ENCODE measurements around the gene MOV10L1.

The MOV10L1 gene

GRCh38 chr22:50138988-50139387, 49.2 kb downstream of the MOV10L1 start:
- TF ChIP-seq, protein P1, sequence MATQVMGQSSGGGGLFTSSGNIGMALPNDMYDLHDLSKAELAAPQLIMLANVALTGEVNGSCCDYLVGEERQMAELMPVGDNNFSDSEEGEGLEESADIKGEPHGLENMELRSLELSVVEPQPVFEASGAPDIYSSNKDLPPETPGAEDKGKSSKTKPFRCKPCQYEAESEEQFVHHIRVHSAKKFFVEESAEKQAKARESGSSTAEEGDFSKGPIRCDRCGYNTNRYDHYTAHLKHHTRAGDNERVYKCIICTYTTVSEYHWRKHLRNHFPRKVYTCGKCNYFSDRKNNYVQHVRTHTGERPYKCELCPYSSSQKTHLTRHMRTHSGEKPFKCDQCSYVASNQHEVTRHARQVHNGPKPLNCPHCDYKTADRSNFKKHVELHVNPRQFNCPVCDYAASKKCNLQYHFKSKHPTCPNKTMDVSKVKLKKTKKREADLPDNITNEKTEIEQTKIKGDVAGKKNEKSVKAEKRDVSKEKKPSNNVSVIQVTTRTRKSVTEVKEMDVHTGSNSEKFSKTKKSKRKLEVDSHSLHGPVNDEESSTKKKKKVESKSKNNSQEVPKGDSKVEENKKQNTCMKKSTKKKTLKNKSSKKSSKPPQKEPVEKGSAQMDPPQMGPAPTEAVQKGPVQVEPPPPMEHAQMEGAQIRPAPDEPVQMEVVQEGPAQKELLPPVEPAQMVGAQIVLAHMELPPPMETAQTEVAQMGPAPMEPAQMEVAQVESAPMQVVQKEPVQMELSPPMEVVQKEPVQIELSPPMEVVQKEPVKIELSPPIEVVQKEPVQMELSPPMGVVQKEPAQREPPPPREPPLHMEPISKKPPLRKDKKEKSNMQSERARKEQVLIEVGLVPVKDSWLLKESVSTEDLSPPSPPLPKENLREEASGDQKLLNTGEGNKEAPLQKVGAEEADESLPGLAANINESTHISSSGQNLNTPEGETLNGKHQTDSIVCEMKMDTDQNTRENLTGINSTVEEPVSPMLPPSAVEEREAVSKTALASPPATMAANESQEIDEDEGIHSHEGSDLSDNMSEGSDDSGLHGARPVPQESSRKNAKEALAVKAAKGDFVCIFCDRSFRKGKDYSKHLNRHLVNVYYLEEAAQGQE (IDR thresholded peaks at IDR 0.05; ENCODE audit: low read depth), result no peak
- TF ChIP-seq NFIC (IDR thresholded peaks at IDR 0.05) (no peak), EGR1 (IDR thresholded peaks at IDR 0.05) (no peak), FOXM1 (IDR thresholded peaks at IDR 0.05; ENCODE audit: borderline replicate concordance, low read depth) (no peak), TEAD4 (IDR thresholded peaks at IDR 0.05) (no peak), TAF1 (IDR thresholded peaks at IDR 0.05; ENCODE audit: low read depth) (no peak), CREB1 (IDR thresholded peaks at IDR 0.05; ENCODE audit: low read depth) (no peak), CEBPB (IDR thresholded peaks at IDR 0.05) (no peak), EP300 (IDR thresholded peaks at IDR 0.05; ENCODE audit: borderline replicate concordance) (no peak), RAD21 (IDR thresholded peaks at IDR 0.05; ENCODE audit: low read depth) (no peak)
- TF ChIP-seq, protein P2, sequence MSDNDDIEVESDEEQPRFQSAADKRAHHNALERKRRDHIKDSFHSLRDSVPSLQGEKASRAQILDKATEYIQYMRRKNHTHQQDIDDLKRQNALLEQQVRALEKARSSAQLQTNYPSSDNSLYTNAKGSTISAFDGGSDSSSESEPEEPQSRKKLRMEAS (IDR thresholded peaks at IDR 0.05), result no peak

- no peak for TF ChIP-seq YY1 (IDR thresholded peaks at IDR 0.05; ENCODE audit: low read depth)
- no peak for TF ChIP-seq CREB1 (IDR thresholded peaks at IDR 0.05; ENCODE audit: low read depth)
- no peak for TF ChIP-seq RAD21 (IDR thresholded peaks at IDR 0.05; ENCODE audit: low read depth)
- TF ChIP-seq TAF1 (IDR thresholded peaks at IDR 0.05; ENCODE audit: low read depth), result no peak
- TF ChIP-seq, protein P1 (IDR thresholded peaks at IDR 0.05; ENCODE audit: low read depth), result no peak
- TF ChIP-seq TEAD4 (IDR thresholded peaks at IDR 0.05), result 0 out of 2 replicates have a peak, but pooled peaks have one; percentile 10
- 0 out of 2 replicates have a peak, but pooled peaks have one; percentile 2 for TF ChIP-seq USF1 (IDR thresholded peaks at IDR 0.05)
- TF ChIP-seq TCF12 (IDR thresholded peaks at IDR 0.05; ENCODE audit: low read depth), result 0 out of 2 replicates have a peak, but pooled peaks have one; percentile 34
These were observed 50.1 kb downstream of the MOV10L1 start for GRCh38 chr22:50139843-50140415.

DNA sequence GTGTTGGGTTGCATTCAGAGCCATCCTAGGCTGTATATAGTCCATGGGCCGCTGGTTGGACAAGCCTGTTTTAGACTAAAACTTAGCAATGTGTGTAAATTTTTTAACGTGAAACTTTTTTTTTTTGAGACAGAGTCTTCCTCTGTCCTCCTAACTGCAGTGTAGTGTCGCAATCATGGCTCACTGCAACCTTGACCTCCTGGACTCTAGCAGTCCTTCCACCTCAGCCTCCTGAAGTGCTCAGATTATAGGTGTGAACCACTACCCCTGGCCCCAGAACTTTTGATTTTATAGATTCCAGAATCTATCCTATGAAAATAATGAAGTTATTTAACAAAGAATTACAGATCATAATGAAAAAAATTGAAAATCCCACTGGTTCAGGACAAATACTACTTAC, 50.8 kb downstream of the MOV10L1 start:
- TF ChIP-seq CREB1 (IDR thresholded peaks at IDR 0.05; ENCODE audit: low read depth), result no peak
- TF ChIP-seq ZBTB7A (IDR thresholded peaks at IDR 0.05; ENCODE audit: low read depth), result no peak
- TF ChIP-seq, protein P1 (IDR thresholded peaks at IDR 0.05; ENCODE audit: low read depth), result no peak
- TF ChIP-seq YY1 (IDR thresholded peaks at IDR 0.05; ENCODE audit: low read depth), result no peak
- no peak for TF ChIP-seq USF1 (IDR thresholded peaks at IDR 0.05)
- no peak for TF ChIP-seq TEAD4 (IDR thresholded peaks at IDR 0.05)
- no peak for TF ChIP-seq RAD21 (IDR thresholded peaks at IDR 0.05; ENCODE audit: low read depth)

- TF ChIP-seq ZBTB7A (IDR thresholded peaks at IDR 0.05; ENCODE audit: low read depth), result no peak
- no peak for TF ChIP-seq EP300 (IDR thresholded peaks at IDR 0.05; ENCODE audit: borderline replicate concordance)
- no peak for TF ChIP-seq YY1 (IDR thresholded peaks at IDR 0.05; ENCODE audit: low read depth)
- TF ChIP-seq NFIC (IDR thresholded peaks at IDR 0.05), result no peak
- TF ChIP-seq USF1 (IDR thresholded peaks at IDR 0.05), result no peak
- TF ChIP-seq TAF1 (IDR thresholded peaks at IDR 0.05; ENCODE audit: low read depth), result no peak
- no peak for TF ChIP-seq CREB1 (IDR thresholded peaks at IDR 0.05; ENCODE audit: low read depth)
- TF ChIP-seq, protein P1 (IDR thresholded peaks at IDR 0.05; ENCODE audit: low read depth), result no peak
- TF ChIP-seq TCF12 (IDR thresholded peaks at IDR 0.05; ENCODE audit: low read depth), result no peak
- TF ChIP-seq, protein P2 (IDR thresholded peaks at IDR 0.05), result no peak
- no peak for TF ChIP-seq CEBPB (IDR thresholded peaks at IDR 0.05)
- TF ChIP-seq EGR1 (IDR thresholded peaks at IDR 0.05), result no peak
These were observed 51.7 kb downstream of the MOV10L1 start for GRCh38 chr22:50141462-50141861.
